Left ventricle myocardium inferior (tissue), 1 donor: ENCODE results near the gene TCF4. TPM values are rescaled to one million over a fixed set of nuclear protein-coding genes. Genes with fewer than 3 reads are reported as not detected.

ENCODE experiments used
- DNase-seq: peaks from one replicate; pipeline ENCODE4 v3.0.0-alpha.2; 2020
- H3K27ac ChIP-seq: fragments of 200-600 bp; replicated peaks from 2 replicates; pipeline ENCODE4 v1.8.0; 2021
- H3K27me3 ChIP-seq: fragments of 200-600 bp; 2 replicates; pipeline ENCODE4 v1.8.0; 2021; ENCODE audit warnings: low read depth
- H3K36me3 ChIP-seq: fragments of 200-600 bp; 2 replicates; pipeline ENCODE4 v1.8.0; 2021
- H3K4me1 ChIP-seq: fragments of 200-600 bp; 2 replicates; pipeline ENCODE4 v1.8.0; 2021
- H3K4me3 ChIP-seq: fragments of 200-600 bp; 2 replicates; pipeline ENCODE4 v1.8.0; 2021; ENCODE audit warnings: mild to moderate bottlenecking, moderate library complexity
- H3K9me3 ChIP-seq: fragments of 200-600 bp; replicated peaks from 2 replicates; pipeline ENCODE4 v1.8.0; 2021
- CTCF ChIP-seq: fragments of 200-600 bp; IDR thresholded peaks from 2 replicates; pipeline ENCODE4 v1.8.0; 2021; ENCODE audit warnings: antibody characterized with exemption, mild to moderate bottlenecking, borderline replicate concordance
- intact Hi-C: fragments of 100-400 bp; cut with micrococcal nuclease; formaldehyde crosslinking; loops from one replicate; pipeline ENCODE4 v1.11.0; 2022
- total RNA-seq: library from RNA; stranded (reverse); fragmentation: NEBNext Ultra II Directional; extraction: Animal tissue kit (Norgen Biotek cat#: 25700); gene quantifications from one replicate; pipeline ENCODE4 v1.2.1, GENCODE V29; 2021
- donor health status: DM: no; HTN: yes; CAD: no; lungs with severe emphysema.

TCF4 gene
- total RNA-seq, 1 donor from 2014 or later: 58.9 TPM

GRCh38 chr18:55485666-55486065 lies 102.3 kb downstream of the TCF4 start:
- intact Hi-C loops: no loop called here
- Histone ChIP-seq H3K4me1 (peaks cover 45% of the 10 kb centered on the region), H3K27me3 (no peaks in the 10 kb centered on the region), H3K4me3 (no peak overlapping the region), H3K36me3 (no peaks in the 10 kb centered on the region), H3K27ac (peak overlapping the region; percentile 31), H3K9me3 (no peaks in the 10 kb centered on the region)
- TF ChIP-seq CTCF: no peak
- DNase-seq: no peak

GRCh38 chr18:55484773-55485172 lies 103.2 kb downstream of the TCF4 start:
- intact Hi-C loops: no loop called here
- no peak for DNase-seq
- H3K4me3 ChIP-seq: no peak overlapping the region
- peaks cover 39% of the 10 kb centered on the region for H3K4me1 ChIP-seq
- H3K27ac ChIP-seq: peak overlapping the region; percentile 31
- no peaks in the 10 kb centered on the region for H3K27me3 ChIP-seq
- no peaks in the 10 kb centered on the region for H3K9me3 ChIP-seq
- TF ChIP-seq CTCF: no peak
- no peaks in the 10 kb centered on the region for H3K36me3 ChIP-seq

GRCh38 chr18:55483266-55483871 lies 104.6 kb downstream of the TCF4 start:
- no peak for TF ChIP-seq CTCF
- intact Hi-C loops: no loop called here
- Histone ChIP-seq H3K4me1 (peaks cover 31% of the 10 kb centered on the region), H3K36me3 (no peaks in the 10 kb centered on the region), H3K4me3 (no peak overlapping the region), H3K27ac (no peak overlapping the region), H3K27me3 (no peaks in the 10 kb centered on the region), H3K9me3 (no peaks in the 10 kb centered on the region)
- DNase-seq: no peak

- Histone ChIP-seq H3K4me3 (no peak overlapping the region), H3K36me3 (no peaks in the 10 kb centered on the region), H3K9me3 (no peaks in the 10 kb centered on the region), H3K4me1 (peaks cover 36% of the 10 kb centered on the region), H3K27ac (peak overlapping the region; percentile 88), H3K27me3 (no peaks in the 10 kb centered on the region)
- no peak for TF ChIP-seq CTCF
- intact Hi-C loops: no loop called here
- DNase-seq: no peak
Observed at GRCh38 chr18:55479656-55480420, 108.2 kb downstream of the TCF4 start.

GRCh38 chr18:55477860-55478581 lies 110.0 kb downstream of the TCF4 start:
- H3K27me3 ChIP-seq: no peaks in the 10 kb centered on the region
- H3K27ac ChIP-seq: peak overlapping the region; percentile 88
- intact Hi-C loops: no loop called here
- no peaks in the 10 kb centered on the region for H3K36me3 ChIP-seq
- no peaks in the 10 kb centered on the region for H3K9me3 ChIP-seq
- no peak for DNase-seq
- peaks cover 38% of the 10 kb centered on the region for H3K4me1 ChIP-seq
- no peak for TF ChIP-seq CTCF
- peak overlapping the region; percentile 63 for H3K4me3 ChIP-seq
